Stomach smooth muscle (tissue), 2 donors: ENCODE data around the gene JPH3.

Experiments
- H3K27ac ChIP-seq: one replicate; pipeline ENCODE4 v1.7.0; 2013; ENCODE audit warnings: mild to moderate bottlenecking, low read length, inconsistent platforms
- H3K27me3 ChIP-seq, 2 donors: one replicate each; pipeline ENCODE4 v1.7.0; 2013; ENCODE audit warnings: low read length in 2 of 2; ENCODE audit not compliant: insufficient read depth in 2 of 2, control insufficient read depth in 1 of 2
- H3K36me3 ChIP-seq, 2 donors: one replicate each; pipeline ENCODE4 v1.7.0; 2013; ENCODE audit warnings: low read length in 2 of 2; ENCODE audit not compliant: control insufficient read depth in 2 of 2, insufficient read depth in 2 of 2
- H3K4me1 ChIP-seq: one replicate; pipeline ENCODE4 v1.7.0; 2013; ENCODE audit warnings: low read length; ENCODE audit not compliant: control insufficient read depth, insufficient read depth
- H3K4me3 ChIP-seq, 2 donors: one replicate each; pipeline ENCODE4 v1.7.0; 2013; ENCODE audit warnings: low read length in 2 of 2
- H3K9ac ChIP-seq, 2 donors: one replicate each; pipeline ENCODE4 v1.7.0; 2013; ENCODE audit warnings: low read length in 2 of 2, mild to moderate bottlenecking in 1 of 2
- H3K9me3 ChIP-seq, 2 donors: one replicate each; pipeline ENCODE4 v1.7.0; 2013; ENCODE audit warnings: low read length in 2 of 2; ENCODE audit not compliant: control insufficient read depth in 2 of 2
- donor health status: healthy.
- donor health status: Pancreatic carcinoma.

Gene JPH3

GRCh38 chr16:87697256-87697655 is 94.9 kb downstream of the JPH3 start:
- Histone ChIP-seq H3K9me3 (no peaks in the 10 kb centered on the region), H3K9ac (no peak overlapping the region), H3K27ac (no peak overlapping the region), H3K4me3 (no peak overlapping the region), H3K36me3 (peaks cover 0 to 2% of the 10 kb centered on the region in 2 donors), H3K4me1 (peaks cover 2% of the 10 kb centered on the region), H3K27me3 (no peaks in the 10 kb centered on the region)

GRCh38 chr16:87697792-87698191 is 95.5 kb downstream of the JPH3 start:
- no peaks in the 10 kb centered on the region for H3K9me3 ChIP-seq

GRCh38 chr16:87698241-87698640 is 95.9 kb downstream of the JPH3 start:
- no peak overlapping the region for H3K9ac ChIP-seq
- no peaks in the 10 kb centered on the region for H3K9me3 ChIP-seq
- H3K4me1 ChIP-seq, result peaks cover 2% of the 10 kb centered on the region
- peaks cover 0 to 4% of the 10 kb centered on the region in 2 donors for H3K36me3 ChIP-seq
- H3K27me3 ChIP-seq, result no peaks in the 10 kb centered on the region
- no peak overlapping the region for H3K27ac ChIP-seq
- H3K4me3 ChIP-seq, result no peak overlapping the region

More at GRCh38 chr16:87697792-87698191, 95.5 kb downstream of the JPH3 start:
- no peaks in the 10 kb centered on the region for H3K27me3 ChIP-seq
- no peak overlapping the region for H3K27ac ChIP-seq
- H3K4me3 ChIP-seq, result no peak overlapping the region
- peaks cover 0 to 4% of the 10 kb centered on the region in 2 donors for H3K36me3 ChIP-seq
- peaks cover 2% of the 10 kb centered on the region for H3K4me1 ChIP-seq
- no peak overlapping the region for H3K9ac ChIP-seq

- Histone ChIP-seq H3K9ac (no peak overlapping the region), H3K27me3 (no peaks in the 10 kb centered on the region), H3K4me3 (no peak overlapping the region), H3K9me3 (no peaks in the 10 kb centered on the region), H3K36me3 (peaks cover 0 to 4% of the 10 kb centered on the region in 2 donors), H3K27ac (no peak overlapping the region), H3K4me1 (peaks cover 2% of the 10 kb centered on the region)
These were observed 96.4 kb downstream of the JPH3 start for GRCh38 chr16:87698676-87699199.

- Histone ChIP-seq H3K36me3 (peaks cover 0 to 4% of the 10 kb centered on the region in 2 donors), H3K4me1 (peaks cover 4% of the 10 kb centered on the region), H3K27me3 (no peaks in the 10 kb centered on the region), H3K9ac (no peak overlapping the region), H3K9me3 (no peaks in the 10 kb centered on the region), H3K4me3 (no peak overlapping the region), H3K27ac (no peak overlapping the region)
These were observed 98.2 kb downstream of the JPH3 start for GRCh38 chr16:87700406-87701077.

- no peak overlapping the region for H3K27ac ChIP-seq
- no peak overlapping the region for H3K9ac ChIP-seq
- no peak overlapping the region for H3K4me3 ChIP-seq
- H3K4me1 ChIP-seq, result peaks cover 4% of the 10 kb centered on the region
- peaks cover 0 to 3% of the 10 kb centered on the region in 2 donors for H3K36me3 ChIP-seq
- H3K27me3 ChIP-seq, result no peaks in the 10 kb centered on the region
- H3K9me3 ChIP-seq, result no peaks in the 10 kb centered on the region
These were observed 98.8 kb downstream of the JPH3 start for GRCh38 chr16:87701078-87701460.

- Histone ChIP-seq H3K36me3 (peaks cover 0 to 3% of the 10 kb centered on the region in 2 donors), H3K9me3 (no peaks in the 10 kb centered on the region), H3K4me3 (no peak overlapping the region), H3K27me3 (no peaks in the 10 kb centered on the region), H3K27ac (no peak overlapping the region), H3K4me1 (peaks cover 4% of the 10 kb centered on the region), H3K9ac (no peak overlapping the region)
These were observed 99.2 kb downstream of the JPH3 start for GRCh38 chr16:87701505-87701921.

- H3K9ac ChIP-seq, result no peak overlapping the region
- H3K27ac ChIP-seq, result no peak overlapping the region
- no peaks in the 10 kb centered on the region for H3K27me3 ChIP-seq
- peaks cover 4% of the 10 kb centered on the region for H3K4me1 ChIP-seq
- H3K9me3 ChIP-seq, result no peaks in the 10 kb centered on the region
- peaks cover 0 to 3% of the 10 kb centered on the region in 2 donors for H3K36me3 ChIP-seq
- no peak overlapping the region for H3K4me3 ChIP-seq
These were observed 100.1 kb downstream of the JPH3 start for GRCh38 chr16:87702325-87702811.

- no peak overlapping the region for H3K9ac ChIP-seq
- H3K27me3 ChIP-seq, result no peaks in the 10 kb centered on the region
- no peak overlapping the region for H3K4me3 ChIP-seq
- H3K4me1 ChIP-seq, result peaks cover 4% of the 10 kb centered on the region
- no peak overlapping the region for H3K27ac ChIP-seq
- H3K9me3 ChIP-seq, result no peaks in the 10 kb centered on the region
- H3K36me3 ChIP-seq, result peaks cover 4 to 9% of the 10 kb centered on the region in 2 donors
These were observed 100.8 kb downstream of the JPH3 start for GRCh38 chr16:87703071-87703470.

GRCh38 chr16:87703835-87704375 is 101.6 kb downstream of the JPH3 start:
- Histone ChIP-seq H3K4me1 (peaks cover 4% of the 10 kb centered on the region), H3K9me3 (no peaks in the 10 kb centered on the region), H3K36me3 (peaks cover 6 to 12% of the 10 kb centered on the region in 2 donors), H3K9ac (no peak overlapping the region), H3K27ac (no peak overlapping the region), H3K27me3 (no peaks in the 10 kb centered on the region), H3K4me3 (no peak overlapping the region)
